B cell (primary cell): ENCODE measurements around the gene CYRIA. TPM values are rescaled to one million over a fixed set of nuclear protein-coding genes. Genes with fewer than 3 reads are reported as not detected.

ENCODE experiments used
- ATAC-seq: fragments of 200-7000 bp; cut with Tn5 transposase; one replicate; pipeline ENCODE4 v1.10.0; 2021; ENCODE audit warnings: low read depth, mild to moderate bottlenecking, moderate number of reproducible peaks, moderate library complexity
- CTCF ChIA-PET: fragments of 350-600 bp; sonication (Branson Sonifier 250); formaldehyde crosslinking; loops from one replicate; lab custom pipeline; 2021; ENCODE audit warnings: antibody characterized with exemption, inconsistent platforms; lab: Charles Lee
- POLR2A ChIA-PET: fragments of 350-600 bp; sonication (Branson Sonifier 250); formaldehyde crosslinking; loops from one replicate; lab custom pipeline; 2021; ENCODE audit warnings: antibody characterized with exemption; lab: Charles Lee
- DNase-seq: peaks from one replicate; pipeline ENCODE4 v3.0.0; 2013
- H2AFZ ChIP-seq: 2 replicates; pipeline ENCODE4 v1.6.1; 2012; ENCODE audit warnings: mild to moderate bottlenecking, low read depth, low read length; ENCODE audit not compliant: insufficient read depth, poor library complexity, severe bottlenecking
- H3K27ac ChIP-seq, 2 donors: 1 replicate in 1 of 2; 2 replicates in 1 of 2; pipeline ENCODE4 v1.5.1; 2012 to 2013; ENCODE audit warnings: low read length in 2 of 2, mild to moderate bottlenecking in 2 of 2, moderate library complexity in 1 of 2
- H3K27me3 ChIP-seq, 4 experiments: fragments of 200-600 bp in 1 of 4; sonication (generic) in 1 of 4; replicated peaks in 1 of 4; 1 replicate in 2 of 4; 2 replicates in 2 of 4; pipeline versions ENCODE4 v1.6.1 to v1.7.0; 2013 to 2016; ENCODE audit warnings: low read length in 3 of 4, mild to moderate bottlenecking in 2 of 4, mixed read lengths in 1 of 4, moderate library complexity in 1 of 4; ENCODE audit not compliant: insufficient read depth in 4 of 4, control insufficient read depth in 3 of 4; ENCODE audit errors: control extremely low read depth in 1 of 4
- H3K36me3 ChIP-seq, 2 experiments: replicated peaks in 1 of 2; 1 replicate in 1 of 2; 2 replicates in 1 of 2; pipeline versions ENCODE4 v1.6.1 to v1.7.1; 2013; ENCODE audit warnings: low read length in 1 of 2; ENCODE audit not compliant: insufficient read depth in 2 of 2, control insufficient read depth in 1 of 2; ENCODE audit errors: control extremely low read depth in 1 of 2, extremely low read depth in 1 of 2
- H3K4me1 ChIP-seq, 2 donors: fragments of 200-600 bp in 1 of 2; sonication (generic) in 1 of 2; 1 replicate in 1 of 2; 2 replicates in 1 of 2; pipeline versions ENCODE4 v1.5.1 to v1.6.1; 2013 to 2017; ENCODE audit warnings: low read length in 2 of 2; ENCODE audit not compliant: control insufficient read depth in 2 of 2, insufficient read depth in 2 of 2
- H3K4me2 ChIP-seq: replicated peaks from 2 replicates; pipeline ENCODE3; 2012; ENCODE audit warnings: mild to moderate bottlenecking, low read depth, low read length; ENCODE audit not compliant: poor library complexity, severe bottlenecking
- H3K4me3 ChIP-seq, 5 experiments: fragments of 200-600 bp in 1 of 5; sonication (generic) in 1 of 5; 1 replicate in 3 of 5; 2 replicates in 2 of 5; pipeline versions ENCODE4 v1.5.1 to v1.7.0; 2011 to 2016; ENCODE audit warnings: low read length in 4 of 5, mild to moderate bottlenecking in 4 of 5, low read depth in 2 of 5, control low read depth in 1 of 5, moderate library complexity in 1 of 5; ENCODE audit not compliant: insufficient read depth in 1 of 5; ENCODE audit errors: control extremely low read depth in 1 of 5, extremely low read depth in 1 of 5
- H3K79me2 ChIP-seq: fragments of 200-600 bp; sonication (generic); one replicate; pipeline ENCODE4 v1.6.0; 2016; ENCODE audit warnings: low read length; ENCODE audit not compliant: control insufficient read depth, insufficient read depth
- H3K9ac ChIP-seq: fragments of 200-600 bp; sonication (generic); 2 replicates; pipeline ENCODE4 v1.6.1; 2017; ENCODE audit warnings: mild to moderate bottlenecking, low read length, moderate library complexity
- H3K9me3 ChIP-seq, 3 donors: one replicate each; pipeline versions ENCODE4 v1.6.1 to v1.7.1; 2013; ENCODE audit warnings: low read length in 2 of 3; ENCODE audit not compliant: control insufficient read depth in 2 of 3, insufficient read depth in 1 of 3; ENCODE audit errors: control extremely low read depth in 1 of 3
- H4K20me1 ChIP-seq: 2 replicates; pipeline ENCODE4 v1.6.0; 2012; ENCODE audit warnings: mild to moderate bottlenecking, low read length; ENCODE audit not compliant: insufficient read depth, control insufficient read depth, poor library complexity, severe bottlenecking
- H3K27ac Mint-ChIP-seq: one replicate; pipeline ENCODE4 v1.8.0; 2021; ENCODE audit warnings: mixed read lengths
- H3K27me3 Mint-ChIP-seq: one replicate; pipeline ENCODE4 v1.8.0; 2021; ENCODE audit warnings: mixed read lengths
- H3K4me1 Mint-ChIP-seq: one replicate; pipeline ENCODE4 v1.8.0; 2021; ENCODE audit warnings: mixed read lengths
- H3K4me3 Mint-ChIP-seq: one replicate; pipeline ENCODE4 v1.8.0; 2021; ENCODE audit warnings: mixed read lengths
- H3K9me3 Mint-ChIP-seq: one replicate; pipeline ENCODE4 v1.8.0; 2022; ENCODE audit warnings: mixed read lengths; ENCODE audit not compliant: insufficient read depth
- EZH2 ChIP-seq: IDR thresholded peaks from 2 replicates; pipeline ENCODE4 v1.6.1; 2012; ENCODE audit warnings: borderline replicate concordance, low read depth, mild to moderate bottlenecking, moderate library complexity, low read length; ENCODE audit not compliant: insufficient read depth, poor library complexity, severe bottlenecking
- WGBS: methylation state at CpG from one replicate; pipeline ENCODE4 v1.1.5; 2013; ENCODE audit warnings: missing lambda C conversion rate; ENCODE audit not compliant: insufficient coverage; 5-methylcytosine and 5-hydroxymethylcytosine counted together
- intact Hi-C: fragments of 100-400 bp; cut with micrococcal nuclease; formaldehyde crosslinking; loops from one replicate; pipeline ENCODE4 v1.10.0; 2022
- polyA plus RNA-seq: library from polyadenylated mRNA; depleted of rRNA; stranded (reverse); fragments of >200 nt; gene quantifications from 2 replicates; pipeline ENCODE4 v1.2.3, GENCODE V29; 2012
- total RNA-seq, 2 donors: library from RNA; stranded (reverse); fragments of 120-200 nt in 1 of 2; gene quantifications; 1 replicate in 1 of 2; 2 replicates in 1 of 2; pipeline versions ENCODE4 v1.2.3 to v1.2.4, GENCODE V29; 2013 to 2022
- TF ChIP-seq, protein P1 (sequence below): fragments of 200-600 bp; IDR thresholded peaks from one replicate; pipeline ENCODE4 v1.8.0; 2022; ENCODE audit warnings: antibody characterized with exemption, mild to moderate bottlenecking

The CYRIA gene
- total and polyA plus RNA-seq, 2 donors (not counting 1 experiment from before 2014, with no cell fraction given): 16.8 to 58.8 TPM

DNA sequence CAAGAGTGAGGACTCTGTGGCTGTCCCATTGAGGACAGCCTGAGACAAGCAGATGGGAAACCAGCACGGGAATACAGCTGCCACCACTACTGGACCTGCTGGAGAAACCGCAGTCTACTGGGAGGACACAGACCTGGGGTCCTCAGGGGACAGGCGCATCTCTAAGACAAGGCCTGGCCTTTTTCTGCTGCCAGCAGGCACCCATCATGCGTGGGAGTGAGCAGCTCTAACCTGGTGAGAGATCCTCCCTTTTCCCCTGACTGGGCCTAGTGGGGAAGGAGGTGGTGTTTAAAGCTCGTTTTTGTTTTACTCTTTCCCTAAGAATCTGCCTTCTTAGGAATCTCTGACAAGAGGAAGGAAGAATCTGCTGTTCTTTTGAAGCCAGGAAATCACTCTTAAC, 36.6 kb downstream of the CYRIA start:
- peaks cover 66% of the 10 kb centered on the region for H3K79me2 ChIP-seq
- H3K4me1 ChIP-seq: peaks cover 85 to 99% of the 10 kb centered on the region in 2 donors
- peaks cover 13% of the 10 kb centered on the region for H4K20me1 ChIP-seq
- H3K4me1 Mint-ChIP-seq: peaks cover 98% of the 10 kb centered on the region
- peak overlapping the region; percentile 17 for H3K4me3 Mint-ChIP-seq
- no peaks in the 10 kb centered on the region for H3K27me3 ChIP-seq
- no peak overlapping the region for H3K4me3 ChIP-seq
- H3K27me3 Mint-ChIP-seq: no peaks in the 10 kb centered on the region
- ChIA-PET POLR2A (interaction anchor here (1.4 to 1.7 kb wide), 2 partner anchors 28 to 36 kb away, joined by 3 to 4 read pairs; partner anchors contain the start of gene CYRIA), CTCF (interaction anchor here (1.6 to 18.3 kb wide), 7 partner anchors 11 to 127 kb away, joined by 3 to 242 read pairs (median 15); partner anchors contain the start of gene CYRIA)
- no peak overlapping the region for H3K9ac ChIP-seq
- no peaks in the 10 kb centered on the region for H3K9me3 ChIP-seq
- ATAC-seq (no peak), DNase-seq (no peak)
- 78% methylated on average over 2 of the region's 5 CpGs for WGBS
- intact Hi-C loops: loop anchor here (5.0 to 10.0 kb wide), 2 partner anchors 83 to 576 kb away; no protein-coding TSS in a partner anchor
- peaks cover 0 to 6% of the 10 kb centered on the region in 2 experiments for H3K36me3 ChIP-seq
- H3K4me2 ChIP-seq: peak overlapping the region; percentile 67
- peak overlapping the region; percentile 93 for H3K27ac Mint-ChIP-seq
- H3K9me3 Mint-ChIP-seq: no peaks in the 10 kb centered on the region
- TF ChIP-seq, protein P1, sequence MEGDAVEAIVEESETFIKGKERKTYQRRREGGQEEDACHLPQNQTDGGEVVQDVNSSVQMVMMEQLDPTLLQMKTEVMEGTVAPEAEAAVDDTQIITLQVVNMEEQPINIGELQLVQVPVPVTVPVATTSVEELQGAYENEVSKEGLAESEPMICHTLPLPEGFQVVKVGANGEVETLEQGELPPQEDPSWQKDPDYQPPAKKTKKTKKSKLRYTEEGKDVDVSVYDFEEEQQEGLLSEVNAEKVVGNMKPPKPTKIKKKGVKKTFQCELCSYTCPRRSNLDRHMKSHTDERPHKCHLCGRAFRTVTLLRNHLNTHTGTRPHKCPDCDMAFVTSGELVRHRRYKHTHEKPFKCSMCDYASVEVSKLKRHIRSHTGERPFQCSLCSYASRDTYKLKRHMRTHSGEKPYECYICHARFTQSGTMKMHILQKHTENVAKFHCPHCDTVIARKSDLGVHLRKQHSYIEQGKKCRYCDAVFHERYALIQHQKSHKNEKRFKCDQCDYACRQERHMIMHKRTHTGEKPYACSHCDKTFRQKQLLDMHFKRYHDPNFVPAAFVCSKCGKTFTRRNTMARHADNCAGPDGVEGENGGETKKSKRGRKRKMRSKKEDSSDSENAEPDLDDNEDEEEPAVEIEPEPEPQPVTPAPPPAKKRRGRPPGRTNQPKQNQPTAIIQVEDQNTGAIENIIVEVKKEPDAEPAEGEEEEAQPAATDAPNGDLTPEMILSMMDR: no peak
- no peak for TF ChIP-seq EZH2
- no peak overlapping the region for H2AFZ ChIP-seq
- peak overlapping the region; percentile 30 to 52 for H3K27ac ChIP-seq

DNA sequence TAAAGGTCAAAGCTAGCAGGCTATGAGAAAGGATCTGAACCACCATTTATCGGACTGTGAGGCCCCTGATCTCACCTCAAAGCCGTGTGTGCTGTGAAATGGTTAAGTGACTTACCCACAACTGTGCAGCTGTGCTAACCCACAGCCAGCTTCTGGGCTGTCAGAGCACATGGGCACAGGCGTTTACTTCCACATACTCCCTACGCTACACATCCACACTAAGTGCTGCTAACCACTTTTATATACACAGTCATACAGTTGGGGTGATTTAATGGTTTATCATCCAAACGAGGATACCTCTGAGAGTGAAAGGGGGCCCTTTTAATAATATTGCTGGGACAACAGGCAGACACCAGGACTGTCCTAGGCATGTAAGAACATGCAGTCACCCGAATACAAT, 37.3 kb downstream of the CYRIA start:
- Histone ChIP-seq H3K4me2 (peak overlapping the region; percentile 67), H4K20me1 (peaks cover 13% of the 10 kb centered on the region), H3K9ac (no peak overlapping the region), H3K27me3 (no peaks in the 10 kb centered on the region), H2AFZ (no peak overlapping the region), H3K4me3 (no peak overlapping the region), H3K79me2 (peaks cover 59% of the 10 kb centered on the region), H3K27ac (peak overlapping the region in 1 of 2 donors; percentile 52), H3K4me1 (peaks cover 92 to 99% of the 10 kb centered on the region in 2 donors), H3K36me3 (peaks cover 0 to 8% of the 10 kb centered on the region in 2 experiments), H3K9me3 (no peaks in the 10 kb centered on the region)
- DNase-seq: peak; percentile 52
- Mint-ChIP-seq H3K9me3 (no peaks in the 10 kb centered on the region), H3K4me3 (peak overlapping the region; percentile 51), H3K27ac (peak overlapping the region; percentile 93), H3K27me3 (no peaks in the 10 kb centered on the region), H3K4me1 (peaks cover 99% of the 10 kb centered on the region)
- WGBS: no CpG with 5 or more reads among the region's 6 CpGs
- ATAC-seq: peak; percentile 29
- intact Hi-C loops: loop anchor here (5.0 to 10.0 kb wide), 2 partner anchors 84 to 576 kb away; no protein-coding TSS in a partner anchor
- ChIA-PET POLR2A (interaction anchor here (1.4 kb wide), 1 partner anchor 29 kb away, joined by 3 read pairs; no protein-coding TSS in a partner anchor), CTCF (interaction anchor here (0.6 to 18.3 kb wide), 7 partner anchors 15 to 498 kb away, joined by 3 to 242 read pairs (median 10); partner anchors contain the start of gene CYRIA)
- no peak for TF ChIP-seq EZH2
- TF ChIP-seq, protein P1: no peak
